A549 (cell line): ENCODE results near the gene VSNL1. TPM values are rescaled to one million over a fixed set of nuclear protein-coding genes. Genes with fewer than 3 reads are reported as not detected.

Experiments
- ATAC-seq, 2 experiments: fragments of 200-7000 bp in 1 of 2; fragments of >200 bp in 1 of 2; cut with Nextera tagmentation in 1 of 2; cut with Tn5 transposase in 1 of 2; 3 replicates each; pipeline versions ENCODE4 v1.8.0 to v1.9.1; 2018 to 2020; ENCODE audit warnings: mild to moderate bottlenecking in 1 of 2, moderate library complexity in 1 of 2
- CTCF ChIA-PET: fragments of 300-600 bp; sonication (Branson Sonifier 250); formaldehyde crosslinking; extraction: SDS; loops from one replicate; lab custom pipeline; 2021; ENCODE audit warnings: antibody characterized with exemption, inconsistent platforms; lab: Yijun Ruan, JAX
- POLR2A ChIA-PET: fragments of 350-600 bp; formaldehyde crosslinking; extraction: SDS; loops from one replicate; lab custom pipeline; 2021; ENCODE audit warnings: antibody characterized with exemption, inconsistent platforms; lab: Yijun Ruan, JAX
- DNase-seq, 2 experiments: peaks; one replicate each; pipeline versions ENCODE4 v3.0.0 to v3.0.0-alpha.2; 2011 to 2016; ENCODE audit warnings: low read depth in 1 of 2, low spot score in 1 of 2
- FAIRE-seq: peaks from 2 replicates; lab custom pipeline; 2011; peaks lifted over from hg19 to GRCh38; lab: Jason Lieb, UNC
- H3K27ac ChIP-seq, 2 experiments: fragments of >200 bp; sonication (Bioruptor Twin); formaldehyde crosslinking; 3 replicates each; pipeline ENCODE4 v1.5.1; 2016 to 2017
- H3K4me1 ChIP-seq: fragments of >200 bp; sonication (Bioruptor Twin); formaldehyde crosslinking; 3 replicates; pipeline ENCODE4 v1.6.1; 2016
- H3K4me2 ChIP-seq: fragments of >200 bp; sonication (Bioruptor Twin); formaldehyde crosslinking; 3 replicates; pipeline ENCODE4 v1.6.1; 2016
- H3K4me3 ChIP-seq: fragments of >200 bp; sonication (Bioruptor Twin); formaldehyde crosslinking; 3 replicates; pipeline ENCODE4 v1.5.1; 2016
- H3K9me3 ChIP-seq: fragments of >200 bp; sonication (Bioruptor Twin); formaldehyde crosslinking; 3 replicates; pipeline ENCODE4 v1.6.1; 2016
- ATOH8 ChIP-seq: fragments of 250-450 bp; sonication (Bioruptor Pico); IDR thresholded peaks from 2 replicates; pipeline ENCODE4 v1.5.0; 2020; ENCODE audit warnings: low read depth, mild to moderate bottlenecking, moderate library complexity
- BCL3 ChIP-seq: fragments of >200 bp; sonication (Bioruptor Twin); formaldehyde crosslinking; IDR thresholded peaks from 3 replicates; pipeline ENCODE4 v1.6.1; 2016
- BHLHE40 ChIP-seq: IDR thresholded peaks from 2 replicates; pipeline ENCODE4 v1.6.1; 2012; ENCODE audit warnings: low read depth, low read length, inconsistent platforms
- CEBPB ChIP-seq, 2 experiments: fragments of >200 bp in 1 of 2; sonication (Bioruptor Twin) in 1 of 2; formaldehyde crosslinking in 1 of 2; IDR thresholded peaks; 2 replicates each; pipeline ENCODE4 v1.6.1; 2012 to 2016
- CHD2 ChIP-seq: fragments of 150-350 bp; IDR thresholded peaks from 2 replicates; pipeline ENCODE4 v1.6.1; 2014; ENCODE audit warnings: low read length; ENCODE audit not compliant: partially characterized antibody
- CHD4 ChIP-seq: fragments of 200-600 bp; sonication (generic); IDR thresholded peaks from 2 replicates; pipeline ENCODE4 v1.6.1; 2016; ENCODE audit warnings: antibody characterized with exemption, mild to moderate bottlenecking, borderline replicate concordance
- EHF ChIP-seq: fragments of 250-450 bp; sonication (Bioruptor Pico); IDR thresholded peaks from 2 replicates; pipeline ENCODE4 v1.5.0; 2020; ENCODE audit warnings: mild to moderate bottlenecking
- EP300 ChIP-seq, 2 experiments: fragments of >200 bp; sonication (Bioruptor Twin); formaldehyde crosslinking; IDR thresholded peaks; 2 replicates in 1 of 2; 3 replicates in 1 of 2; pipeline ENCODE4 v1.6.1; 2016 to 2017
- GATA3 ChIP-seq: IDR thresholded peaks from 2 replicates; pipeline ENCODE4 v1.6.1; 2012; ENCODE audit warnings: borderline replicate concordance
- HES2 ChIP-seq: fragments of >200 bp; sonication (Bioruptor Twin); formaldehyde crosslinking; IDR thresholded peaks from 2 replicates; pipeline ENCODE4 v1.6.1; 2016
- HOXB5 ChIP-seq: fragments of 250-450 bp; sonication (Bioruptor Pico); IDR thresholded peaks from 2 replicates; pipeline ENCODE4 v1.5.0; 2020; ENCODE audit warnings: mild to moderate bottlenecking, moderate library complexity
- JUNB ChIP-seq: fragments of >200 bp; sonication (Bioruptor Twin); formaldehyde crosslinking; IDR thresholded peaks from 2 replicates; pipeline ENCODE4 v1.6.1; 2016
- KDM1A ChIP-seq: fragments of 200-600 bp; sonication (generic); IDR thresholded peaks from 2 replicates; pipeline ENCODE4 v1.6.1; 2016; ENCODE audit warnings: low read depth, mild to moderate bottlenecking
- KDM5A ChIP-seq: fragments of 200-600 bp; sonication (generic); IDR thresholded peaks from 2 replicates; pipeline ENCODE4 v1.6.1; 2016; ENCODE audit warnings: antibody characterized with exemption, mild to moderate bottlenecking
- MAZ ChIP-seq: fragments of 150-350 bp; IDR thresholded peaks from 2 replicates; pipeline ENCODE4 v1.6.1; 2014; ENCODE audit warnings: antibody characterized with exemption, low read depth, low read length, borderline replicate concordance
- NPAS2 ChIP-seq: fragments of 250-450 bp; sonication (Bioruptor Pico); IDR thresholded peaks from 2 replicates; pipeline ENCODE4 v1.8.0; 2022; ENCODE audit warnings: mild to moderate bottlenecking, moderate library complexity, borderline replicate concordance
- PBX3 ChIP-seq: IDR thresholded peaks from 2 replicates; pipeline ENCODE4 v1.6.1; 2012
- PHF8 ChIP-seq: fragments of 200-600 bp; sonication (generic); IDR thresholded peaks from 2 replicates; pipeline ENCODE4 v1.6.1; 2016; ENCODE audit warnings: low read depth, mild to moderate bottlenecking, antibody characterized with exemption, moderate library complexity, borderline replicate concordance
- POLR2A ChIP-seq: IDR thresholded peaks from 2 replicates; pipeline ENCODE4 v1.6.1; 2012; ENCODE audit warnings: mild to moderate bottlenecking, low read length
- RAD21 ChIP-seq, 2 experiments: fragments of >200 bp in 1 of 2; sonication (Bioruptor Twin) in 1 of 2; formaldehyde crosslinking in 1 of 2; IDR thresholded peaks in 1 of 2; conservative IDR thresholded peaks in 1 of 2; 2 replicates in 1 of 2; 3 replicates in 1 of 2; pipeline ENCODE4 v1.6.1; 2012 to 2018; ENCODE audit warnings: inconsistent platforms in 1 of 2
- REST ChIP-seq: fragments of 200-600 bp; sonication (generic); IDR thresholded peaks from 2 replicates; pipeline ENCODE4 v1.6.1; 2016; ENCODE audit warnings: antibody characterized with exemption, mild to moderate bottlenecking, moderate library complexity
- RFX5 ChIP-seq: fragments of 450-650 bp; IDR thresholded peaks from 2 replicates; pipeline ENCODE4 v1.7.1; 2014; ENCODE audit warnings: antibody characterized with exemption, mild to moderate bottlenecking, moderate library complexity
- SMC3 ChIP-seq: fragments of >200 bp; sonication (Bioruptor Twin); formaldehyde crosslinking; IDR thresholded peaks from 3 replicates; pipeline ENCODE4 v1.6.1; 2018; ENCODE audit warnings: inconsistent platforms
- SREBF2 ChIP-seq: fragments of 450-650 bp; IDR thresholded peaks from 2 replicates; pipeline ENCODE4 v1.6.1; 2014; ENCODE audit warnings: mild to moderate bottlenecking, moderate library complexity
- TFCP2L1 ChIP-seq: fragments of 250-450 bp; sonication (Bioruptor Pico); IDR thresholded peaks from 2 replicates; pipeline ENCODE4 v1.5.0; 2021; ENCODE audit warnings: mild to moderate bottlenecking
- USF2 ChIP-seq: fragments of 450-650 bp; IDR thresholded peaks from 2 replicates; pipeline ENCODE4 v1.6.1; 2014; ENCODE audit warnings: antibody characterized with exemption
- WGBS: methylation state at CpG from one replicate; pipeline ENCODE4 v1.1.6; 2017; ENCODE audit errors: missing lambda C conversion rate; 5-methylcytosine and 5-hydroxymethylcytosine counted together
- polyA plus RNA-seq, 4 experiments: library from polyadenylated mRNA; depleted of rRNA in 3 of 4; stranded (reverse); fragments of >200 nt; fragmentation: RNase III in 1 of 4; extraction: RNeasy Plus Mini Kit Qiagen cat#74134 plus additional on column Dnase treatment in 1 of 4; gene quantifications; 2 replicates in 3 of 4; 3 replicates in 1 of 4; pipeline ENCODE4 v1.2.3, GENCODE V29; 2011 to 2017

The VSNL1 gene
- polyA plus RNA-seq, 2 of the 4 experiments (the other 2 are of a cell fraction): not detected

- H3K4me2 ChIP-seq: no peak overlapping the region
- peaks cover 19% of the 10 kb centered on the region for H3K4me1 ChIP-seq
- 56% methylated on average over 1 of the region's 1 CpG for WGBS
- no peaks in the 10 kb centered on the region for H3K9me3 ChIP-seq
- ATAC-seq (no peak), DNase-seq (no peak), FAIRE-seq (no peak)
- ChIA-PET CTCF (interaction anchor here (1.0 to 10.6 kb wide), 3 partner anchors 10 to 24 kb away, joined by 3 to 88 read pairs (median 73); no protein-coding TSS in a partner anchor), POLR2A (no interaction called here)
- no peak overlapping the region for H3K27ac ChIP-seq
- H3K4me3 ChIP-seq: no peak overlapping the region
- TF ChIP-seq NPAS2 (CRISPR knock-in tag) (no peak), PBX3 (no peak), JUNB (no peak), PHF8 (no peak), MAZ (no peak), ATOH8 (no peak), CEBPB (IDR thresholded peaks at IDR 0.05) (no peak), CHD2 (no peak), KDM1A (no peak), GATA3 (no peak), BHLHE40 (no peak), CHD4 (no peak)
These were observed 108.1 kb downstream of the VSNL1 start for GRCh38 chr2:17648581-17648980.

GRCh38 chr2:17649026-17649425 is 108.5 kb downstream of the VSNL1 start:
- Histone ChIP-seq H3K4me3 (no peak overlapping the region), H3K4me2 (no peak overlapping the region), H3K9me3 (no peaks in the 10 kb centered on the region), H3K27ac (no peak overlapping the region), H3K4me1 (peaks cover 16% of the 10 kb centered on the region)
- WGBS: 91% methylated on average over 11 of the region's 11 CpGs
- TF ChIP-seq RAD21 (conservative IDR thresholded peaks at IDR 0.05 in 1 of 2, IDR thresholded peaks at IDR 0.05 in 1 of 2) (no peak), SMC3 (no peak), CHD4 (no peak), PBX3 (no peak), BCL3 (no peak), KDM5A (no peak), USF2 (no peak), EHF (no peak), EP300 (IDR thresholded peaks at IDR 0.05) (no peak), KDM1A (no peak), HOXB5 (no peak), HES2 (no peak), POLR2A (no peak), ATOH8 (no peak), SREBF2 (no peak), TFCP2L1 (CRISPR knock-in tag) (no peak), RFX5 (no peak), REST (no peak)
- TF ChIP-seq, all 56 proteins: peak for 0
- DNase-seq (no peak), FAIRE-seq (no peak), ATAC-seq (no peak)
- ChIA-PET POLR2A (no interaction called here), CTCF (interaction anchor here (1.0 to 10.6 kb wide), 3 partner anchors 13 to 24 kb away, joined by 3 to 73 read pairs (median 3); no protein-coding TSS in a partner anchor)
